GM19035 (cell line): ENCODE measurements around the gene SCNN1G.
"Not testable (repeated sequence)": the region's sequence is repeated elsewhere in the genome, so short reads cannot be mapped to it uniquely, and the experiment has no call there.

Source experiments
- ATAC-seq: cut with Tn5 transposase; IDR thresholded peaks from one replicate; pipeline ENCODE4 v1.9.1; 2021; ENCODE audit not compliant: unreplicated experiment

SCNN1G gene

DNA sequence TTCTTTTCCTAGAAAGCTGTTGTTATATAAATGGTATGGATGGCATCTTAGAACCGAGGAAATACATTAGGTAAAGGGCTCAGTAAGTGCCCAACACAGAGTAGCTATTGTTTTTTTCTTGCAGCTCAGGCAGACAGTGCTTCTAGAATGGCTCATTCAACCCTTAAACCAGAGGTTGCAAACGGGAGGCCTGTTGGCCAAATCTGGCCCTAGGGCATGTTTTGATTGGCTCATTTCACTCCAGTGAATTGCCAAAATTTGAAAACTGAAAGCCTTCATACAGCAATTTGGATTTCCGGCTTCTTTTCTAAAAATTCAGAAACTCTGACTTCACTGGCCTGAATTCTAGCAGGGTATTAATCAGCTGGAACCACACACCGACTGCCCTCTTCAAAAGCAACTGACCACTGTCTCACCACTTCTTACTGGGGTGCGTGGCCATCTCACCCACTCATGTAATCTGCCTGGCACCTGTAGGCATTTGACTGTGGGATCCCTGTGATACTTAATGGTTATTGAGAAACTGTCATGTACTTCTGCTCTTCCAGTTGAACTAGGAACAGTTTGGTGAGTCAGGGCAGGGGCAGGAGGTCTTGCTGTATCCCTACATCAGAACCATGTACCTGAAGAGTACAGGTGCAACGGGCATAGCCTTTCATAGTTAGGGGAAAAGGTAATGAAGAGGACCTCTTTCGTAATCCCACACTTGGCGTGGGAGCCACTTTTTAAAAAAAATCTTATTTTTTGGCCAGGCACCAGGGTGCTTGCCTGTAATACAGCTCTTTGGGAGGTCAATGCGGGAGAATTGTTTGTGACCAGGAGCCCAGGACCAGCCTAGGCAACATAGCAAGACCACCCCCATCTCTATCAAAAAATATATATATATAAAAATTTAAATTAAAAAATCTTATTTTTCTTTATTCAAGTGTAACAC lies 66.0 kb downstream of the SCNN1G start:
- no peak for ATAC-seq

DNA sequence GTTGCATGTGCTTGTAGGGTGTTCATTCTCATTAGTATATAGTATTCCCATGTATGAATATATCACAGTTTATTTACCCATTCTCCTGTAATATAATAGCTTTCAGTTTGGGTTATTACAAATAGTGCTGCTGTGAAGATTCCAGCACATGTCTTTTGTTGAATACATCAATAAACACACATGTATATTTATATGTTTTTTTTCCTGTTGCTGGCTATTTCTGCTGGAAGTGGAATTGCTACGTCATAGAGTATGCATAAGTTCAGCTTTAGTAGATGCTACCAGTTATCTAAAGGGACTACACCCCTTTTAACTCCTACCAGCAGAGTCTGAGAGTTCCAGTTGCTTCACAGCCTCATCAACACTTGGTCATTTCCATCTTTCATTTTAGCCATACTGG lies 67.3 kb downstream of the SCNN1G start:
- no peak for ATAC-seq

DNA sequence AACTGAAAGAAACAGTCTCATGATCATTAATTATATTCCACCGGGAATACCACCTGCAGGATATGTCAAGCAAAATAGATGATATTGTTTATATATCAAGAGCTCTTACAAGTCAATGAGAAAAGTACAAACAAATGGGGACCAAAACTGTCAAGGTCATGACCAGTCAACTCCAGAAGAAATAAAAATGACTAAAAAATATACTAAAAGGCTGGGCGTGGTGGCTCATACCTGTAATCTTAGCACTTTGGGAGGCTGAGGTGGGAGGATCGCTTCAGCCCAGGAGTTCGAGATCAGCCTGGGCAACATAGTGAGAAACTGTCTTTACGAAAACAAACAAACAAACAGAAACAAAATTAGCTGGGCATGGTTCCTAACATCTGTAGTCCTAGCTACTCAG lies 69.8 kb downstream of the SCNN1G start:
- no peak for ATAC-seq

DNA sequence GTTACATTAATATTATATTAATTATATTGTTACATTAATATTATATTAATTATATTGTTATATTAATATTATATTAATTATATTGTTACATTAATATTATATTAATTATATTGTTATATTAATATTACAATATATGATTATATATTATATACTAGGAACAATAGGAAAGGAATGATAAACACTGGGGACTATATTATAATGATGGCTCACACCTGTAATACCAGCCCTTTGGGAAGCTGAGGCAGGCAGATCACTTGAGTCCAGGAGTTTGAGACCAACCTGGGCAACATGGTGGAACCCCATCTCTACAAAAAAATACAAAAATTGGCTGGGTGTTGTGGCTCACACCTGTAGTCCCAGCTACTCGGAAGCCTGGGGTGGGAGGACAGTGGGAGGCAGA lies 71.1 kb downstream of the SCNN1G start:
- ATAC-seq = not testable (repeated sequence)

DNA sequence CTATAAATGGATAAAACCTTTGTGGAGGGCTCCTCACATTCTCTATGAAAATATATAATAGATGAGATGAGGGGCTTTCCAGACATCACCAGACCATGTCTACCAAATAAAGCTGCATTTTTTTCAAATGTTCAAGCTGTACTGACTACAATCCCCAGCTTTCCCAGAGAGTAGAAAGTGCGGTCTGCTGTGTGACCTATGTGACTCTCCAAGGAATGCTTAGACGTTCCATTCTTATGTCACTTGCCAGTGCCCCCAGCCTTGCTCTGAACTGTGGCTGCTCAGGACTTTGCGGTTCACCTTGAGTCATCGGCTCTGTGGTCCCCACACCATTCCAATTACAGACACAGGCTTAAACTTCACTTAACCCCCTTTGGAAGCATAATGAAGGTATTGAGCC lies 71.8 kb downstream of the SCNN1G start:
- no peak for ATAC-seq

DNA sequence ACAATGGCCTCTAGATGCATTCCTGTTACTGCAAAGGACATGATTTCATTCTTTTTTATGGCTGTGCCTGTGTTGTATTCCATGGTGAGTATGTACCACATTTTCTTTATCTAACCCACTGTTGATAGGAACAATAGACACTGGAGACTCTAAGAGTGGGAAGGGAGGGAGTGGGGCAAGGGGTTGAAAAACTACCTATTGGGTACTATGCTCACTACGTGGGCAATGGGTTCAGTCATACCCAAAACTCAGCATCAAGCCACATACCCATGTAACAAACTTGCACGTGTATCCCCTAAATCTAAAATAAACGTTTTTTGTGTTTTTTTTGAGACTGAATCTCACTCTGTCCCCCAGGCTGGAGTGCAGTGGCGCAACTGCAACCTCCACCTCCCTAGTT lies 72.5 kb downstream of the SCNN1G start:
- ATAC-seq = no peak

DNA sequence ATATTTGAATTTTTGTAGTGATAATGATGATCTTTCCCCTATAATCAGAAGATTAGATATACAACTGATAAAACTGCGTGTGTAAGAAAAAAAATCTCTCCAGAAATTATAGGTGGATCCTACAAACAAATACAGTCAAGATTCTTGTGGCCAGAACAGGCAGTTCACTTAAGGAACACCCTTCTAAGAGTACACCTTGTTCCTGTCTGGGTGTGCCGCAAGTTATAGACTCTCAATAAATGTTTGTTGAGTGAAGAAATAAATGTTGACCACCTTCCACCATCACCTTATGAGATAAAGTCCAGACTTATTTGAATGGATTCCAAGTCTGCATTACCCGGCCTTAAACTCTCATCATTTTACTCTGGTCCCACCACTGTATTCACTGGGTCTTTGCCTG lies 73.9 kb downstream of the SCNN1G start:
- ATAC-seq = no peak

DNA sequence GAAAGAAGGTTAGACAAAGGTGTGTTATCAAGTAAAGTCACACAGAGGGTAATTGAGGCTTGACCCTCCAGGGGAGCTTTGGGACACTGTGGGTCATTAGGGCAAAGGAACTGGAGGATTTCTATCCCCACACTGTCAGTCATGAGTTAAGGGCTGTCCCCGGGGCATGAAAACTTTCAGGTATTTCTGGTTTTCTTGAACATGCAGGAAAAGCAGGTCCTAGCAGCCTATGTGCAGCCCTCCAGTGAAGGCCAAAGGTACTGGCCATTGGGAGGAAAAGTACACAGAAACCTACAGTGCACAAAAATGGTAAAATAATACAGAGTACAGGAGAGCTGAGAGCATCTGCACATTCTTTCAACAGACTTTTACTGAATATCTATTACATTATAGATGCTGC lies 75.1 kb downstream of the SCNN1G start:
- ATAC-seq = no peak

DNA sequence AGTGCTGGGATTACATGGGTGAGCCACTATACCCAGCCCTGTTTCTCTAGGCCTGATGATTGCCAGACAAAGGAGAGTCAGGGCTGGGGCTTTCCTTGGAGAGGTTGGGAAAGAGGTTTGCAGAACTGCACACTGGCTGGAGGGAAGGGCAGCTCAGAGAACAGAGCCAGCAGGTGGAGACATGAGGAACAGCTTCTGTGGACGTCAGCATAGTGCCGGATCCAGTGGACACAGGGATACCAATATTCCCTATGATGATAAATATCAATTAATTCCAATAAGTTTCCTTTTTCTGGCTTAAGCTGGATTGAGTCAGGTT lies 76.3 kb downstream of the SCNN1G start:
- ATAC-seq = no peak
